ENCODE results near the gene QRICH1.

The QRICH1 gene

GRCh38 chr3:49015765-49016164, 78.1 kb downstream of the QRICH1 start:
- no peak overlapping the region for H3K9ac ChIP-seq (ENCODE audit: low read length)
- H3K27me3 ChIP-seq (ENCODE audit: low read length) = no peaks in the 10 kb centered on the region
- no peaks in the 10 kb centered on the region; the same call in 1 of the 2 replicates for H4K20me1 ChIP-seq (ENCODE audit: low read depth, low read length)
- no peaks in the 10 kb centered on the region for H3K9me2 ChIP-seq (replicated peaks; ENCODE audit: insufficient read depth, low read length)
- peaks cover 16% of the 10 kb centered on the region for H3F3A ChIP-seq (ENCODE audit: insufficient read depth)
- no peak overlapping the region for H3K4me2 ChIP-seq (ENCODE audit: low read depth, low read length, poor library complexity, severe bottlenecking)
- no peaks in the 10 kb centered on the region for H3K36me3 ChIP-seq (ENCODE audit: low read length)
- no peak overlapping the region for H2AFZ ChIP-seq (ENCODE audit: low read depth, low read length, severe bottlenecking)
- no peak overlapping the region for H3K27ac ChIP-seq (ENCODE audit: low read depth, low read length)
- peaks cover 21% of the 10 kb centered on the region for H3K79me2 ChIP-seq (ENCODE audit: insufficient read depth, low read length)
- no peaks in the 10 kb centered on the region for H3K9me3 ChIP-seq (ENCODE audit: insufficient read depth, low read length)
- TF ChIP-seq EZH2phosphoT487 (conservative IDR thresholded peaks at IDR 0.05; ENCODE audit: low read length) (no peak), CTCF (IDR thresholded peaks at IDR 0.05; ENCODE audit: insufficient read depth, low read length, poor library complexity, severe bottlenecking) (no peak)
- H3K4me3 ChIP-seq (ENCODE audit: insufficient read depth, low read length, poor library complexity, severe bottlenecking) = no peak overlapping the region

GRCh38 chr3:49015072-49015471, 78.8 kb downstream of the QRICH1 start:
- Histone ChIP-seq H3K4me2 (ENCODE audit: low read depth, low read length, poor library complexity, severe bottlenecking) (no peak overlapping the region), H2AFZ (ENCODE audit: low read depth, low read length, severe bottlenecking) (no peak overlapping the region), H3K4me3 (ENCODE audit: insufficient read depth, low read length, poor library complexity, severe bottlenecking) (no peak overlapping the region), H3K9me3 (ENCODE audit: insufficient read depth, low read length) (no peaks in the 10 kb centered on the region), H3K9me2 (replicated peaks; ENCODE audit: insufficient read depth, low read length) (no peaks in the 10 kb centered on the region), H3K27ac (ENCODE audit: low read depth, low read length) (no peak overlapping the region), H3K27me3 (ENCODE audit: low read length) (no peaks in the 10 kb centered on the region), H3K79me2 (ENCODE audit: insufficient read depth, low read length) (peaks cover 18% of the 10 kb centered on the region), H4K20me1 (ENCODE audit: low read depth, low read length) (no peaks in the 10 kb centered on the region; the same call in 1 of the 2 replicates), H3F3A (ENCODE audit: insufficient read depth) (peaks cover 16% of the 10 kb centered on the region), H3K36me3 (ENCODE audit: low read length) (no peaks in the 10 kb centered on the region), H3K9ac (ENCODE audit: low read length) (no peak overlapping the region)
- TF ChIP-seq EZH2phosphoT487 (conservative IDR thresholded peaks at IDR 0.05; ENCODE audit: low read length) (no peak), CTCF (IDR thresholded peaks at IDR 0.05; ENCODE audit: insufficient read depth, low read length, poor library complexity, severe bottlenecking) (no peak)

GRCh38 chr3:49013738-49014660, 79.9 kb downstream of the QRICH1 start:
- no peaks in the 10 kb centered on the region for H3K9me2 ChIP-seq (replicated peaks; ENCODE audit: insufficient read depth, low read length)
- TF ChIP-seq CTCF (IDR thresholded peaks at IDR 0.05; ENCODE audit: insufficient read depth, low read length, poor library complexity, severe bottlenecking) (peak; percentile 64), EZH2phosphoT487 (conservative IDR thresholded peaks at IDR 0.05; ENCODE audit: low read length) (no peak)
- peaks cover 13% of the 10 kb centered on the region for H3F3A ChIP-seq (ENCODE audit: insufficient read depth)
- no peaks in the 10 kb centered on the region for H3K9me3 ChIP-seq (ENCODE audit: insufficient read depth, low read length)
- H3K4me2 ChIP-seq (ENCODE audit: low read depth, low read length, poor library complexity, severe bottlenecking) = no peak overlapping the region
- H3K9ac ChIP-seq (ENCODE audit: low read length) = no peak overlapping the region
- no peaks in the 10 kb centered on the region for H3K36me3 ChIP-seq (ENCODE audit: low read length)
- no peak overlapping the region for H2AFZ ChIP-seq (ENCODE audit: low read depth, low read length, severe bottlenecking)
- no peaks in the 10 kb centered on the region; the same call in 1 of the 2 replicates for H4K20me1 ChIP-seq (ENCODE audit: low read depth, low read length)
- no peak overlapping the region for H3K4me3 ChIP-seq (ENCODE audit: insufficient read depth, low read length, poor library complexity, severe bottlenecking)
- H3K79me2 ChIP-seq (ENCODE audit: insufficient read depth, low read length) = peaks cover 24% of the 10 kb centered on the region
- no peak overlapping the region for H3K27ac ChIP-seq (ENCODE audit: low read depth, low read length)
- H3K27me3 ChIP-seq (ENCODE audit: low read length) = no peaks in the 10 kb centered on the region

All from SU-DHL-6 (cell line).